Activated naive CD4-positive, alpha-beta T cell treated with Interleukin-2 at 50 U/mL for 16 hours (primary cell): Measurements from ENCODE around the gene TRANK1.

ENCODE experiments used
- DNase-seq: peaks from one replicate; pipeline ENCODE4 v3.0.0-alpha.2; 2020

Gene TRANK1

DNA sequence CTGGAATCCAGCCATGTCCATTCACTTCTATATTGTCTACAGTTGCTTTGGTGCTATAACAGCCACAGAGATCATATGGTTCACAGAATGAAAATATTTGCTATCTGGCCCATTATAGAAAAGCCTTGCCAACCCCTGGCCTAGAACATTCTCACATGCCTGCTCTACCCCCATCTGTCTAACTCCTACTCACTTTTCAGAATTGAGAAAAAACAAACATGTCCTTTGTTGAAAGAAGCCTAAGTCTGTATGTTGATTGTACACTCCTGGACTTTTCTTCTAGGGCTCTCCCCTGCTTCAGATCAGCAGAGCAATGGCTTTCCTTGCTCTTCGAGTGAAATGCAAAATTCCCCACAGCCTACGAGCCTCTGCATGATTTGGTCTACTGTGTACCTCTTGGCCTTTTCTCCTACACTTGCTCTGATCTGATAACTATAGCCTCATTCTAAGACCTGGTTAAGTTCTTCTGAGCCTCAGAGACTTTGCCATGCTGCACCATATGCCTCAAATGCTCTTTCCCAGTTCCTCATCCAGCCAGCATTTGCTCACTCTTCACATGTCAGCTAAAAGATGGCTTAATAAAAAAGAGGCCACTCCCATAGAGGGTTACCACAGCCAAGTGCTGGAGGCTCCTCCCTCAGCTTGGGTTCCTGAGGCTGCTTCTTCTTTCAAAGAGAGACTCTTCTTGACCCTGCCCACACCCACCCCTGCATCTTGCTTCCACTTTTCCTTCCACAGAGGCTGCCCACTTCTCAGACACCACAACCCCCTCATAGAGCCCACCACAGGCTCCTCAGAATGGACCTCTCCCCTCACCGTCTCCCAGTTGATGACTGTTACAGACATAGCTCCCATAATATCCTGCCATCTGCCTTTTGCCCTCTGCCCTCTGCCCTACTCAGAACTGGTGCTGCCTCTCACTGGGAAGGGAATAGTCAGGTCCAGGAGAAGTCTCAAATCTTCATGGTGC, 157.6 kb downstream of the TRANK1 start:
- no peak for DNase-seq

GRCh38 chr3:36784138-36784635, 160.7 kb downstream of the TRANK1 start:
- DNase-seq = no peak

DNA sequence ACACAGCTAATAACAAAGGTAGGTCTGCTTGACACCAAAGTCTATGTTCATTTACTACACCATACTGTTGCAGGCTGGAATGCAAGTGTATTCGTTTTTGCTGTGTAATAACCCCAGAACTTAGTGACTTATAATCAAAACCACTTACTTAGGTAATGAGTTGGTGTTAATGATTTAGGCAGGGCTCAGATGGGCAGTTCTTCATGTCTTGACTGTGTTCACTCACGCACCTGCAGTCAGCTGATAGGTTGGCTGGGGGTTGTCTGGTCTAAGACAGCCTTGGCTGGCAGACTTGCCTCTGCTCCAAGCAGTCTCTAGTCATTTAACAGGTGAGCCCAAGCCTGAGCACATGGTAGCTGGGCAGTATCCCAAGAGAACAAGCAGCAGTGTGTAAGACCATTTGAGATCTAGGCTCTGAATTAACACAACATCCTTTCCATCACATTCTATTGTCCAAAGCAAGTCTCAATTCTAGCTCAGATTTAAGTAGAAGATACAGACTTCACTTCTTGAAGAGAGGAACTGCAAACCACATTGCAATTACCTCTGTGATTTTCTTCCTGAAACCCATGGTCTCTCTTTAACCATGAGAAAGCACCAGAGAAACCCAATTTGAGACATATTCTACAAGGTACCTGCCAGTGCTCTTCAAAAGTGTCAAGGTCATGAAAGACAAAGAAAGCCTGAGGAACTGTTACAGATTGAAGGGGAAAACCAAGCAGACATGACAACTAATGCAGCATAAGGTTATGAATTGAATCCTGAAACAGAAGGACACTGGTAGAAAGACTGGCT, 167.2 kb downstream of the TRANK1 start:
- no peak for DNase-seq
